Amygdala (tissue), 56 donors: Measurements from ENCODE around the gene EPB41L4B.
"Not testable (repeated sequence)": the region's sequence is repeated elsewhere in the genome, so short reads cannot be mapped to it uniquely, and the experiment has no call there.

ENCODE experiments used
- DNase-seq, 56 donors: peaks; one replicate each; lab custom pipeline; 2025; lab: John Stamatoyannopoulos, UW

EPB41L4B gene

DNA sequence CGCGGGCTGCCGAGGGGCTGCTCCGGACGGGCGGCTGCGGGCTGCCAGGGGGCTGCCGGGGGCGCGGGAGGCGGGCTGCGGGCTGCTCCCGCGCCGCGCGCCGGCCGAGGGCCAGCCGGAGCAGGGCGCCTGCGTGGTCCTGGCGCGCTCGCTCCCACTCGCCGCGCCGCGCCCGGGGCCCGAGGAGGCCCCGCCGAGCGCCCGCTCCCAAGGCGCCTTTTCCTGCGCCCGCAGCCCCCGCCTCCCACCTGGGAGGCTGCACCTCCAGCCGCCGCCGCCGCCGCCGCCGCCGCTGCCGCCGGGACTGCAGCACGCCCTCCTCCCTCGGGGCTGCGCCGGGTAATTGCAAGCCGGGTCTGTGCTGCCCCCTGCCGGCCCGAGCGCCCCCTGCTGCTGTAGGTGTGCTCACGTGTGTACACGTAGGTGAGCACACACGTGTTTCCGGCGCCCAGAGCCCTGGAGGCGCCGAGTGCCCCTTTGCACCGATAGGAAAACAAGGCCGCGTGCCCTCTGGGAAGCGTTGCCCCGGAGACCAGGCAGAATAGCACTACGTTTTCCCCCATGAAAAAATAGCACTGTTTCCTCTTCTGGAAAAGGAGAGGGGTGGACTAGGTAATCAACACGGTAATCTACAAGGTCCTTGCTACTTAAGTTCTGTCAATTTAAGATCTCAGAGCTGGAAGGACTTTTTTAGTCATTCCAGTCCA lies at the start of gene EPB41L4B:
TSS of gene EPB41L4B (minus strand) at position 318 of the 707 bp plus-strand sequence. CDS start 613 bp downstream, outside the sequence.
- peak in 53 of 56 donors; percentile 6 to 87 (median 60) for DNase-seq

DNA sequence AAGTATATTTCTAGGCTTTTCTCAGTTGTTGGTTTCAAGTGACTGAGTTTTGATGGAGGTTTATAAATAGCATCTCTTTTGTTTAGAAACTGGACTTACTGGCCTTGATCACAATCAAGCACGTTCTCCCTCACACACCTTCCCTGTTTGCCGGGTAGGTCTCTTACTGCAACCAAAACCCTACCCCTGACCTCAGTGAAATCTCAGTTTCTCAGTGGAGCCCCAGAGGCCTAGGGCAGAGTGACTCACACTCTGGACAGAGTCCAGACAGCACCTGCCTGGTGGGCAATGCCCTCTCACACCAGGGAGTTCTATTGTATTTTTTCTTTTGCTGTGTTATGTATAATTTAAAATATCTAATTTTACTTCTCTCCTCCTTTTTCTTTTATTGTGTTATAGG lies 48.4 kb upstream of the EPB41L4B start:
- DNase-seq, result no peak

DNA sequence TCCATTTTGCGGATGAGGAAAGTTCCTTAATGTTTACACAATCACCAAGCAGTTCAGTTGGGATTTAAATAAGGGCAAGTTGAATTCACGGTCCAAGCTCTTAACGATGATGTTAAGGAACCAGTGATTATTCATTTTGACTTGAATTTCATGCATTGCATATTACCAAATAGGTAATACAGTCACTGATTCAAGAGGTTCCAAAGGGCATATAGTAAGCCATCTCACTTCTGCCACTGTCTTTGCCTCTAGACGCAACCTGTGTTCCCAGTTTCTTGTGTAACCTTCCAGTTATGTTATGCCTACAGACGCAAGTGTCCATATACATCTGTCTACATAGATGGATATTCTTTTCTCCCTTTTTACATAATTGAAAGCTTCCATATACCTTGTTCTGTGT lies 39.9 kb upstream of the EPB41L4B start:
- DNase-seq, result no peak

DNA sequence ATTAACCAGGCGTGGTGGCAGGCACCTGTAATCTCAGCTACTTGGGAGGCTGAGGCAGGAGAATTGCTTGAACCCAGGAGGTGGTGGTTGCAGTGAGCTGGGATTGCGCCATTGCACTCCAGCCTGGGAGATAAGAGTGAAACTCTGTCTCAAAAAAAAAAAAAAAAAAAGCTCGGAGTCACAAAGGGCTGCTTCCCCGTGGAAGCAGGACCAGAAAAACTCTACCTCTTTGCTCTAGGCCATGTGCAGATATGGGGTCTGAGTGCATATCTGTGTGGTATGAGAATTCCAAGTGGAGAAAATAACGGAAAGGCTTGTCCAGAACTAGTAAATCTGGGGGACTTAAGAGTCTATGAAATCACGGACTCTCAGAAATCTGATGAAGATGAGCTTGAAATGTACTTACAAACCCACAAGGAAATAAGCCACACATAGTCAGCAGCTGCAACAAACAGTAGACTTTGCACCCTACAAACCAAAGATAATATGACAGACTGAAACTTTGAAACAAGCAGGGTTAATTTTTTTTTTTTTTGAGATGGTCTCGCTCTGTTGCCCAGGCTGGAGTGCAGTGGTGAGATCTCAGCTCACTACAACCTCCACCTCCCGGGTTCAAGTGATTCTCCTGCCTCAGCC lies 38.2 kb upstream of the EPB41L4B start:
- DNase-seq, result not testable (repeated sequence)

DNA sequence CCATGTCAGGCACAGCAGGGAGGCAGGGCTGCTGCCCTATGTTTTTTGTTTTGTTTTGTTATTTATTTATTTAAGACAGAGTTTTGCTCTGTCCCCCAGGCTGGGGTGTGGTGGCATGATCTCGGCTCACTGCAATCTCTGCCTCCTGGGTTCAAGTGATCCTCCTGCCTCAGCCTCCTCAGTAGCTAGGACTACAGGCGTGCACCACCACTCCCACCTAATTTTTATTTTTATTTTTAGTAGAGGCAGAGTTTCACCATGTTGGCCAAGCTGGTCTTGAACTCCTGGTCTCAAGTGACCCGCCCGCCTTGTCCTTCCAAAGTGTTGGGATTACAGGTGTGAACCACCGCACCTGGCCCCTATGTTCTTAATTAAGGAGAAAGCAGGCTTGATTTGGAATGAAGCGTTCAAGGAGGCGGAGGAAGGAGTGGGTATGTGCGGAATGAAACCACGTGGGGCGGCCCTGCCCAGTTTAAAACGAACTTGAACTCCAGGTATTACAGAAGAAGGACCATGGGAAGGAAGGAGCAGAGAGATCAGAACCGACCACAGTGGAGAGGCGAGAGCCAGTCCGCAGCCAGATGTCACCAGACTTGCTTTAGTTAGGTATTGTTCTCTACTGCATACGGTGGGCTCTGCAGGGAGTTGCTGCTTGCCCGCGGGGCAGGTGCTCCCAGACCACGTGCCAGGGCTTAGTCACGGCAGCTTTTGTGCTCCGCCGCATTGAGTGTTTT lies 34.9 kb upstream of the EPB41L4B start:
- peak in 1 of 56 donors; percentile 2 for DNase-seq

DNA sequence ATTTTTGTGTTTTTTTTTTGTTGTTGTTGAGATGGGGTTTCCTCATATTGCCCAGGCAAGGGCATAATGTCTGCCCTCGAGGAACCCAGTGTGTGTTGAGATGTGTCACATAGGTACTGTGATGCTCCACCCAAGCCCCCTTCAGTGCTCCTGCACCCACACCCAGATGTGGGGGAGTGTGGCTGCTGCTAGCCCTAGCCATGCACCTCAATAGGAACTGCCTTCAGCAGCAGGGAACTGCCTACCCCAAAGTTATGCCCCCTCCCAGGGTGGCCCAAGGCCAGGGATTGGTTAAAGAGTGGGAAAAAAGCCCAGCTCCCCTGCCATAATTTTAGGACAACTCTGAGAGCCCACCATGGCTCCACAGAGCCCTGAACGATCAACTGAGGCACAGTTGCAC lies 33.3 kb upstream of the EPB41L4B start:
- no peak for DNase-seq

DNA sequence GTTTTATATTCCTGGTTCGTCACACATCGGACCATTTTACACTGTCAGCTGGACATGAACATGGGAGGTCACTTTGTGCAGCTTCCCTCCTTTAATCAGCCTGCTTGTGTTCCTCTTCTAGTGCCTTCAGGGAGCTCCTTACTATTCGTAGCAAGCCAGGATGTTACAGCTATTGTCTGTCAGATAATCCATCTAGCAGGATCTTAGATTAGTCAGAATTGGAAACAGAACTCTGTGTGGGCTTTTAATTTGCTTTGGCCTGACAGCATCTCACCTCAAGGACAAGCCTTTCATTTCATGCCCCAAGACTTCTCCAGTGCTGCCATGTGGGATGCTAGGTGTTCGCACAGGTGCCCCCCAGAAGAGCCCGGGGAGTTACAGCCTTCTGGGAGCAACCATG lies 30.2 kb upstream of the EPB41L4B start:
- DNase-seq, result no peak

DNA sequence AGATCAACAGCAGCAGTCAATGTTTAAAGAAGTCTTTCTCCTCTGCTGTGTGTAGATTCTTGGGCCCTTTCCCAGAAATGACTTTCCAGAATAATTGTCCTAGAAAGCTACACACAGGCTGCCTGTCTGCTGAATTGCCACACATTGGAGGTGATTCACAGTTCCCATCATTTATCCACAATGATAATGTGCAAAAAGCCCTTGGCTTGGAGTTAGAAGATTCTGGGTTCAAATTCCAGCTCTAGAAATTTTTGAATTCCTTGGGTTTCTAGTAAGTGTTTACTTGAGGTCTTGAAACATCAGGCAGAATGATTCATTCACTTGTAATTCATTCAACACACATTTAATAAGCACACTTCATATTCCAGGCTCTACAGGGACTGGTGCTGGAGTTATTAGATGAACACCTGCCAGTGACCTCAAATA lies 28.6 kb upstream of the EPB41L4B start:
- peak in 8 of 56 donors; percentile 4 to 50 (median 15) for DNase-seq

DNA sequence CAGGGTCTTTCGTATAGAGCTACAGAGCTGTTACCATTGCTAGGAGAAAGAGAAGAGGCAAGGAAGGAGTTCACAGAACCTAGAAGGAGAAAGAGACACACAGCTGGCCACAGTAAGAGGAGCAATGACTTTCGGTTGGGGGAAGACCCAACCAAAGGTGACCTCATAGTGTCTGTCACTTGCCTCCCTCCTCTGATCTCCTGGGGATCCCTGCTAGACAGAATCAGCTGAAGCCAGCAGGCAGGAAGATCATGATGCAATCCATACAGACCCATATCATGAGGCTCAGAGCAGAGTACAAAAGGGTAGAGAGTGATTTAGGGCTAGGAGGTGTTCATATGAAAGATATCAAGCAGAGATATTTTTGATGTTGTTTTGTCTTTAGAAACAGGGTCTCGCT lies 26.0 kb upstream of the EPB41L4B start:
- DNase-seq, result no peak

DNA sequence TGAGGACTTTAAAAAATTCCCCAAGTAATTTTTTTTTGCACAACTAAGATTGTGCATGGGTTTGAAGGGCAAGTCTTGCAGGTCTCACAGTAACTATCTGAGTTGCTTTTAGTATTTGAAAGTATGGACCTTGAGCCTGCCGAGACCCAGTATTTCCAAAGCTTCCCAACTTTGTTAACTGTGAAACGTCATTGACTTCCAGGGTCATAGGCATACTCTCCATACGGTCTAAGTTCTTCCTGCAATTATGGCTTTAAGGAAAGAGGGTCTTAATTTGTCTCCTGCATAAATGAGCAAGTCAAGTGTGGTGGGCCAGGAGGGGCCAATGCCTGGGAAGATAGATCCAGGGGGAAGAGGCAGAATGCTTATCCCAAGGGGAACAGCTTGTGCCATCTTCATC lies 24.0 kb upstream of the EPB41L4B start:
- DNase-seq, result no peak

DNA sequence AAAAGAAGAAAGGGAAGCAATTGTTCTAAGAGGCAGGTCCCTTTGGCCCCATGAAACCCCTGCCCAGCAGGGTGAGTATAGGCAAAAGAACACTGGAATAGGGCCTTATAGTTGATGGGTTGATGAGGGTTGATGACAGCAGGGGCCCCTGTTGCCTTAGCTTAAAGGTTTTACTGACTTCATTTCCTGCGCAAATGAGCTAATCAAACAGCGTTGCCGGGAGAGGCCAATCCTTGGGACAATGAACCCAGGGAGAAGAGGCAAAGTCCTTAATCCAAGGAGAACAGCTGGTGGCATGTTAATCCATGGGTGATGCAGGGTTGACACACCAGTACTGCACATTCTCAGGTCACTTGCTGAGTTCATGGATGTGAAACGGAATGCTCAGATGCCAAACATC lies 22.0 kb upstream of the EPB41L4B start:
- DNase-seq, result no peak

DNA sequence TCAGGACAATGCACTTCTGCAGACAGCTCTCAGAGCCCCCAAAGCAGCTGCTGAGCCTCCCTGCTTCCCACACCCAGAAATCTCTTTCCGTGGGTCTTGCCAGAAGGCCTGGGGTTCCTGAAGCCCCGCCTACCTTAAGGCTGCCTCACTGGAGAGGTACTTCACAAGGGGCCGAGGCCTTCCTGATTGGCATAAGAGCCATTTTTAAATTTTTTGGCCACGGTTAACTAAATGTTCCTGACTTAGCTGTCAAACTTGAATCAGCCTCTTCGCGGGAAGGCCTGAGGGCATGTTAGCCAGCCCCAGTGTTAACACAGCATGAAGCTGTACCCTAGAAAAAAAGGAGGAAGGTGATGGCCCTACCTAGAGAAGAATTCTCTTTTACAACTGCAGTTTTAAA lies 20.7 kb upstream of the EPB41L4B start:
- DNase-seq, result no peak

DNA sequence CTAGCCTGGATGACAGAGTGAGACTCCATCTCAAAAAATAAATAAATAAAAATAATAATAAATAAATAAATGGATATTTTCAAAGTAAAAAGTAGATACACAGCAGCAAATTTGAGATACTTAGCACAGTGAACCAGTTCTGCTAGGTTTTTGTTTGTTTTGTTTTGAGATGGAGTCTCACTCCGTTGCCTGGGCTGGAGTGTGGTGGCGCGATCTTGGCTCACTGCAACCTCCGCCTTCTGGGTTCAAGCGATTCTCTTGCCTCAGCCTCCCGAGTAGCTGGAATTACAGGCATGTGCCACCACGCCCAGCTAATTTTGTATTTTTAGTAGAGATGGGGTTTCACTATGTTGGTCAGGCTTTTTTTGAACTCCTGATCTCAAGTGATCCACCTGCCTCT lies 20.1 kb upstream of the EPB41L4B start:
- DNase-seq, result not testable (repeated sequence)

DNA sequence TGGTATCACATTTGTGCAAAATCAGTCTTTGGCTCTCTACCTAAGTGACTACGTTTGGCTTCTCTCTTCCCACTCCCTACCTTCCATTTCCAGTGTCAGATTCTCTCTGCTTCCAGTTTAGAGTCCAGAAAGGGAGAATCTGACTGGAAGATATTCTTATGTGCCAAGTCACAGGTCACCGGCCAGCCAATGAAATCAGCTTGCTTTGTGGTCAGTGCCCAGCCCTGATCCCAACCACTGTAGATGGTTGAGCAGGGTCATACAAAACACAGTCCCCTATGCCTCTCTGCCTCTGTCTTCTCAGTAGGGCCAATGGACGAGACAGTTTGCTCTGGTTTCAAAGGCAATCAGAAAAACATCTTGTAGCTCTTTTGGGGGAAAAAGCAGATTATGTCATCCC lies 15.6 kb upstream of the EPB41L4B start:
- no peak for DNase-seq

DNA sequence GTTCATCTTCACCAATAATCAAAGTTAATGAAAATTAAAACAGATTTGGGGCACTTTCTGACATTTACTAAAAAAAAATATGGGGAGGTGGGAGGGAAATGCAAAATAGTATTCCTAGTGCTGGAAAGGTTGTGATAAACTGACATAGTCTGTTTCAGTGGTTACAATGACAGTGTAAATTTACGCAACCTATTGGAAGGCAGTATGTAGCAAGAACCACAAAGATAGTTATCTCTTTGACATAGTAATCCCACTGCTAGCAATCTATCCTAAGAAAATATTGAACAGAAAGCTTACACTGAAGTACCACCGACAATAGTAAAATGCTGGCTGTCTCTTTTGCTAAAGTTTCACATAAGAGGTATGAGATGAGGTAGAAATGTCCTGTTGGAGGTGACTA lies 15.1 kb upstream of the EPB41L4B start:
- no peak for DNase-seq

DNA sequence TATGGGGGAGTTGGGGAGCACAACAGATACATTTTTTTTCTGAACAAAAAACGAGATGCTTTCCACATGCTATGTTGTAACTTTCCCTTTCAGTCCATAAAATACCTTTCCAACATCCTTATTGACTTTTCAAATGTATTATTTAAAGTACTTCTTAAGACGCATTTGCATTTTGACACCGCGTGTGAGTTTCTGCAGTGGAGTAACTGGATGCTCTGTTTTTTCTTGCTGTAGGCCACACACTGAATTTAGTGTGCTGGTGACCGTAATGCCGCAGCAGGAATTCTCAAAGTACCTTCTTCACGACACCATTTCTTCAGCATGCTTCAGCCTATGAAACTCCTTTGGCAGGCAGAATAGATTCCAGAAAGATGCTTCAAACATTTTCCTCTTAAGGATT lies 14.3 kb upstream of the EPB41L4B start:
- no peak for DNase-seq

DNA sequence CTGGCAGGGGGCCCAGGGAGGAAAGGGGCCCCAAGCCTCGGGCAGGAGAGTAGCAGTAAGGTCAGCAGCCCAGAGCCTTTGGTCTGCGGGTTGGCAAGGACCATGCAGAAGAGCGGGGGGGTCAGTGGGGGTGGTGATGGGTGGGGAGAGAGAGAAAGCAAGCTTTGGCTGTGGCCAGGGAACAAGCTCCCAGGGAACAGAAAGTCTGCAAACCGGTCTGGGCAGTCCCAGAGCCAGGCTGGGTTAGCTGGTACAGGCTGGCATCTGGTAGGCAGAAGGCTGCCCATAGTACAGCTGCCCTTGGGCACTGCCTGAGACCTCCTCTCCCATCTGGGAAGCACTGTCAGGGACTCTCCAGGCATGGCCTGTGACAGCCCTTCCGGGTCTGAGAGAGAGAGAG lies 10.5 kb upstream of the EPB41L4B start:
- peak in 38 of 56 donors; percentile 6 to 78 (median 41) for DNase-seq

DNA sequence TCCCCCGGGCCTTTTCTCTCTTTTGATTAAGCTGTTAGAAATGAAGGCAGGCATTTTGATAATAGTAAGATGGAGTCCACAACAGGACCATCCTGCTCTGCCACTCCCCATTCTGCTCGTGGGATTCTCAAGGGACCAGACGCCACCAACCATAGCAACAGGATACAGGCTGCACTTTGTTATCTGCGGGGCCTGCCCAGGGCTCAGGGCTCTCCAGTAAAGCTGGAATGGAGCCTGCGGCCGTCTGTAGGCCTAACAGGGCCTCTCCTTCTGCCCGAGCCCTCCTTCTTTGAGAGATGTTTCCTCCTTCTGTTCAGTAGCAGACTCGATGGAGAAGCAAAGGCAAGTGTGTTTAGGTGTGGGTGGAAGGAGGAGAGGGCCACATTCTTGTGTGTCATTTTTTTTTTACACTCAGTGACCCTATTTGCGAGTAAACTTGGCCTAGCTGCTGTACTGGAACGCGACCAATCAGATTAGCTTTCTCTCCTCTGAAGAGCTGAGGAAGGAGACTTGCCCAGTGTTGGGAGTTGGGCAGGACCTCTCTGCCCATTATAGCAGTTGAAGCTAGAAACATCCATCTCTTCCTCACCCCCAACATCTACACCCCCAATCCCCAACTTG lies 8.9 kb upstream of the EPB41L4B start:
- no peak for DNase-seq

DNA sequence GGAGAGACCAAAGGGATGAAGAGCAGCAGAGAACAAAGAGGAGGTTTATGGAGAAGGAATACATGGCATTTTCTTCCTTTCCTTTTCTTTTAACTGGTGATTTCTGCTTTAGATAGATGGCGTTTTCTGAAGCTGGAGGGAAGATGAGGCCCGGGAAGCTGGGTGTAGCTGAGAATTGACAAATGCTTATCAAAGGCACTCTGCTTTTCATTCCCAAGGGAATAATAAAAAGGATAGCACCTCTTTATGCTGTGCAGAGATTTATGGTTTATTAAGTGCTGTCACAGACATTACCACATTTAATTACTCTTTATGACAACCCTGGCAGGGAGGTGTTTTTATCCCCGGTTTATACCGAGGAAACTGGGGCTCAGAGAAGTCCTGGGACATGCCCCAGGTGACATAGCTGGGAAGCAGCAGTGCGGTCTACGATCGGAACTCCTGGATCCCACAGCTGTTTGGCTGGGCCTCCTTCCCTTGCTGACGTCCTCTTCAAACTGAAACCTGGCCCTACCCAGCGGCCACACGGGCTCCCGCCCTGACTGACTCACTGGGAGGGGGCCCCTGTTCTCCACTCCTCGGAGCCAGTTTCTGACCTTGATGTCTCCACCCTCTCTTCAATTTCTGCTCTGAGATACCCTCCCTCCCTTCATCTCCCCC lies 8.2 kb upstream of the EPB41L4B start:
- no peak for DNase-seq

DNA sequence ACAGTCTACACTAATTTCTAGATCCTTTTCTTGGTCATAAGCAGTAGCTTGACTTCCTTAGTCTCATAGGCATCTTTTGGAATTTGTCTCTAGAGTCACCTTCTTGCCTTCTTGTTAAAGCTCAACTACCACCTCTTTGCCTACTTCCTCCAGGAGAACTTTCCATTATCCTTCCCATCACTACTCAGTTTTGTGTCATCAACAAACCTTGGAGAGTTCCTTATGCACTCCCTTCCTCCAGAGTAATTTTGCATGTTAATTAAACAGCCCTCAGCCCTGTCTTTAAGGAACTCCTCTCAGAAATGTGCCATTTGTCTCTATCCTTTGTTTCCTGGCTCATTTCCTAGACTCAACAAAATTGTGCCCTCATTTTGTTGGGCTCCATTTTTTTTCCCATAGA lies 4.2 kb upstream of the EPB41L4B start:
- DNase-seq, result no peak

DNA sequence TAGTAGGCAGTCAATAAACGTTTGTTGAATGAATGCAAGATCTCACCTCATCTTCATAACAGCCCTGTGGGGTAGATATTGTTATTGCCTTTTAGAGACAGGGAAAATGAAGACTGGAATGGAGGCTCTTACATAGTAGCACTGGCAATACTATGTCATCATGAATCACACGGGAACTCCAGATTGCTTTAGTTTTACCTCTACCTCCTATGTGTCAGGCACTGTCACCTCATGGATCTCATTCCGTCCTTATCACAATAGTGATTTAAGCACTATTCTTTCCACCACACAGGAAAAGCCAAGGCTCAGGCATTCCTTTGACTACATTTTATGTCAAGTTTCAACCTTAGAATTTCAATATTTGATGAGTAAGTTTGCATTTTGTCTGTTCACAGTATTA lies 2.9 kb upstream of the EPB41L4B start:
- DNase-seq, result no peak
